ENCODE results near the gene SFXN4.

- TF ChIP-seq USF2 (IDR thresholded peaks at IDR 0.05; ENCODE audit: low read depth, low read length) = no peak
- TF ChIP-seq CHD1 (IDR thresholded peaks at IDR 0.05; ENCODE audit: low read depth, low read length) = no peak
- peak; percentile 69; the same call in 1 of the 2 replicates for TF ChIP-seq POLR2A (IDR thresholded peaks at IDR 0.05; ENCODE audit: low read depth, low read length)
- TF ChIP-seq CTCF (conservative IDR thresholded peaks at IDR 0.05; ENCODE audit: low read depth, low read length) = no peak
- no peak for TF ChIP-seq CEBPB (IDR thresholded peaks at IDR 0.05; ENCODE audit: low read depth, low read length)
- TF ChIP-seq RCOR1 (IDR thresholded peaks at IDR 0.05; ENCODE audit: insufficient replicate concordance, low read length) = no peak
Measured at GRCh38 chr10:119207366-119207666, 41.8 kb upstream of the SFXN4 start, which contains the start of gene GRK5.

Data from IMR-90 (cell line).